Trophoblast cell (in vitro differentiated cells and primary cell): ENCODE results near the gene EXOC7.
"Not testable (repeated sequence)": the region's sequence is repeated elsewhere in the genome, so short reads cannot be mapped to it uniquely, and the experiment has no call there.

Experiments
- DNase-seq, 2 donors: peaks; one replicate each; pipeline ENCODE4 v3.0.0-alpha.2; 2016
- H2AFZ ChIP-seq: 2 replicates; pipeline ENCODE4 v1.6.1; 2013; ENCODE audit warnings: low read length, moderate library complexity, mild to moderate bottlenecking; ENCODE audit not compliant: insufficient read depth, poor library complexity
- H2AK5ac ChIP-seq: 2 replicates; pipeline ENCODE4 v1.6.1; 2013; ENCODE audit warnings: mild to moderate bottlenecking, low read length
- H2BK120ac ChIP-seq: 2 replicates; pipeline ENCODE4 v1.6.1; 2013; ENCODE audit warnings: low read length, mild to moderate bottlenecking, moderate library complexity; ENCODE audit not compliant: insufficient read depth, poor library complexity
- H2BK12ac ChIP-seq: 2 replicates; pipeline ENCODE4 v1.6.1; 2013; ENCODE audit warnings: mild to moderate bottlenecking, low read length, moderate library complexity
- H2BK5ac ChIP-seq: 2 replicates; pipeline ENCODE4 v1.6.1; 2013; ENCODE audit warnings: low read length, low read depth, moderate library complexity, mild to moderate bottlenecking; ENCODE audit not compliant: poor library complexity
- H3K14ac ChIP-seq: 2 replicates; pipeline ENCODE4 v1.6.1; 2013; ENCODE audit warnings: mild to moderate bottlenecking, low read length
- H3K18ac ChIP-seq: 2 replicates; pipeline ENCODE4 v1.6.1; 2013; ENCODE audit warnings: mild to moderate bottlenecking, low read length
- H3K23ac ChIP-seq: 2 replicates; pipeline ENCODE4 v1.6.1; 2013; ENCODE audit warnings: low read length
- H3K27ac ChIP-seq: 2 replicates; pipeline ENCODE4 v1.5.1; 2013; ENCODE audit warnings: low read depth, mild to moderate bottlenecking, inconsistent platforms, low read length, moderate library complexity
- H3K27me3 ChIP-seq: 2 replicates; pipeline ENCODE4 v1.6.1; 2013; ENCODE audit warnings: inconsistent platforms, mild to moderate bottlenecking, low read length, moderate library complexity; ENCODE audit not compliant: insufficient read depth
- H3K36me3 ChIP-seq, 2 experiments: 1 replicate in 1 of 2; 2 replicates in 1 of 2; pipeline ENCODE4 v1.6.1; 2013; ENCODE audit warnings: low read length in 2 of 2, mild to moderate bottlenecking in 2 of 2, moderate library complexity in 1 of 2; ENCODE audit not compliant: insufficient read depth in 2 of 2, control insufficient read depth in 1 of 2
- H3K4ac ChIP-seq: 2 replicates; pipeline ENCODE4 v1.6.1; 2013; ENCODE audit warnings: low read depth, mild to moderate bottlenecking, low read length, moderate library complexity
- H3K4me1 ChIP-seq, 2 experiments: 1 replicate in 1 of 2; 2 replicates in 1 of 2; pipeline ENCODE4 v1.6.1; 2013; ENCODE audit warnings: low read length in 2 of 2, mild to moderate bottlenecking in 2 of 2, moderate library complexity in 1 of 2; ENCODE audit not compliant: insufficient read depth in 2 of 2, control insufficient read depth in 1 of 2
- H3K4me2 ChIP-seq: 2 replicates; pipeline ENCODE4 v1.6.1; 2013; ENCODE audit warnings: inconsistent platforms, mild to moderate bottlenecking, low read length, moderate library complexity
- H3K4me3 ChIP-seq: 2 replicates; pipeline ENCODE4 v1.5.1; 2013; ENCODE audit warnings: mild to moderate bottlenecking, low read depth, low read length, inconsistent platforms
- H3K79me1 ChIP-seq: one replicate; pipeline ENCODE4 v1.6.1; 2013; ENCODE audit warnings: low read length
- H3K79me2 ChIP-seq: 2 replicates; pipeline ENCODE4 v1.6.1; 2013; ENCODE audit warnings: low read length, mild to moderate bottlenecking; ENCODE audit not compliant: control insufficient read depth, insufficient read depth, poor library complexity
- H3K9ac ChIP-seq: 2 replicates; pipeline ENCODE4 v1.6.1; 2013; ENCODE audit warnings: mild to moderate bottlenecking, low read length
- H3K9me3 ChIP-seq: 2 replicates; pipeline ENCODE4 v1.6.1; 2013; ENCODE audit warnings: low read depth, mild to moderate bottlenecking, control low read depth, inconsistent platforms, low read length; ENCODE audit not compliant: insufficient read depth
- H4K12ac ChIP-seq: 2 replicates; pipeline ENCODE4 v1.6.1; 2013; ENCODE audit warnings: low read depth, mild to moderate bottlenecking, low read length, moderate library complexity
- H4K8ac ChIP-seq: 2 replicates; pipeline ENCODE4 v1.6.1; 2013; ENCODE audit warnings: low read depth, mild to moderate bottlenecking, low read length, moderate library complexity
- H4K91ac ChIP-seq: one replicate; pipeline ENCODE4 v1.6.1; 2013; ENCODE audit warnings: low read depth, mild to moderate bottlenecking, low read length, moderate library complexity
- WGBS: extraction: QIAGEN DNeasy Blood & Tissue Kit; methylation state at CpG from one replicate; pipeline ENCODE4 v1.1.7; 2013; ENCODE audit warnings: missing lambda C conversion rate; ENCODE audit not compliant: insufficient read length, insufficient coverage; ENCODE audit errors: extremely low coverage; 5-methylcytosine and 5-hydroxymethylcytosine counted together

Gene EXOC7

DNA sequence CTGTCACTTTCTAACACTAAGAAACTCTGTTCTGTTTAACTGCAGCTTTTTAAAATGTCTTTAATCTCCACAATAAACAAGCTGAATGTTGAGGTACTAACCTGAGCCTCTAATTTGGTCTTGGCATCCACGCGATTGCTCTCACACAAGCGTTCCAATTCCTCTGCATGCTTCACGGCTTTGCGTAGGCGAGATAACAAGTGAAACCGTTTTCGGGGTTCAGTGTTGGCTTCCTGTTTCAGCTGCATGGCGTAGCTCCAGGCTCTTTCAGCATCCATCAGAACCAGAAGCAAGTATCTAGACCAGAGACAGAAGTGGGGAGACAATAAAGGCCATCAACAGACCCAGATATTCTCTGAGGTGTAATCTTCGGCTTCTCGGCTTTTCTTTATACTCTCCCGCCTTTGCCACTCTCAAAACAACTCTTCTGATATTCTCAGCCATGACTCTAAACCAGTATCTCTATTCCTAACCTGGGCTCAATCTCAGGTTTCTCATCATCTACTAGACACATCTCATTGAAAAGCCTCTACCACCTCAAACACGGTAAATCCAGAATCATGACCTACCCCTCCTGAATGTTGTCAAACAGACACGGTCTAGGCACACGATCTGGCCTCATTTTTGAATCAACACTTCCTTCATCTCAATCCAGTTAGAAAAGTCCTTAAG lies 39.6 kb downstream of the EXOC7 start:
- Histone ChIP-seq H3K36me3 (peaks cover 63 to 70% of the 10 kb centered on the region in 2 experiments), H3K27ac (no peak overlapping the region), H3K14ac (no peak overlapping the region), H3K23ac (no peak overlapping the region), H3K4me3 (no peak overlapping the region), H3K27me3 (no peaks in the 10 kb centered on the region), H4K91ac (no peak overlapping the region), H2AFZ (no peak overlapping the region), H2AK5ac (no peak overlapping the region), H3K9ac (no peak overlapping the region), H4K12ac (no peak overlapping the region), H4K8ac (no peak overlapping the region), H3K18ac (no peak overlapping the region), H3K4ac (no peak overlapping the region), H3K4me1 (no peaks in the 10 kb centered on the region), H2BK12ac (no peak overlapping the region), H3K9me3 (no peaks in the 10 kb centered on the region), H3K4me2 (no peak overlapping the region), H2BK120ac (no peak overlapping the region), H3K79me2 (no peaks in the 10 kb centered on the region), H2BK5ac (no peak overlapping the region), H3K79me1 (no peaks in the 10 kb centered on the region)
- no CpG with 5 or more reads among the region's 15 CpGs for WGBS
- DNase-seq = no peak

DNA sequence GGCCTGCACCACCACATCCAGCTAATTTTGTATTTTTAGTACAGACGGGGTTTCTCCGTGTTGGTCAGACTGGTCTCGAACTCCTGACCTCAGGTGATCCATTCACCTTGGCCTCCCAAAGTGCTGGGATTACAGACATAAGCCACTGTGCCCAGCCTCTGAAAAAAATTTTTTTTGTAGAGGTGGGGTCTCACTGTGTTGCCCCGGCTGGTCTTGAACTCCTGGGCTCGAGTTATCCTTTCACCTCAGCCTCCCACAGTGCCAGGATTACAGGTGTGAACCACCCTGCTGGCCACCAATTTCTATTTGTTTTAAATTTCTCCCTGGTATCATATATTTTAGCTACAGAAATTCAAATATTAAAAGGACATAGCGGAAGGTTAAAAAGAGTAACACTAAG lies 45.3 kb downstream of the EXOC7 start:
- H3K79me1 ChIP-seq, DNase-seq, H3K27ac ChIP-seq, H3K18ac ChIP-seq, H2BK120ac ChIP-seq, H3K4ac ChIP-seq, H2AK5ac ChIP-seq, H3K14ac ChIP-seq, H3K4me2 ChIP-seq, H2BK12ac ChIP-seq, H3K9me3 ChIP-seq, H4K91ac ChIP-seq, H2BK5ac ChIP-seq, H3K9ac ChIP-seq, H4K12ac ChIP-seq, H3K79me2 ChIP-seq, H4K8ac ChIP-seq, H2AFZ ChIP-seq, H3K27me3 ChIP-seq, H3K4me3 ChIP-seq, H3K23ac ChIP-seq, H3K4me1 ChIP-seq: not testable (repeated sequence)
- peaks cover 36 to 45% of the 10 kb centered on the region in 2 experiments for H3K36me3 ChIP-seq
- no CpG with 5 or more reads among the region's 6 CpGs for WGBS

DNA sequence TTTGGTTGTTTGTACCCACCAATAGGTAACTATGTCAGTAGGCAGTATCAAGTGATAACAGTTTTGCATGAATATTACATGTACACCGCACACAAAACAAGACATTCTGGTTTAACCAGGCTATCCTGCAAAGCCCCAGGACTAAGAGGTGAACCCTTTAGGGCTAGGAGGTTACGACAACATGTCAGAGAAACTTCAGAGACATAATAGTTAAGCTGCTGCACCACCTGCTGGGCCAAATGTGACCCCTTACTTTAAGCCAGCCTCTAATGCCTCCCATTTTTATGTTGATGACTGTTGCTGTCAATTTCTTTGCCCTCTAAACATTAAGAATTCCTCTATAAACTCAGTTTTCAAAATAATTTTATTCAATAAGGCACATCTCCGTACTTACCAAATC lies 46.7 kb downstream of the EXOC7 start:
- no CpG with 5 or more reads among the region's 3 CpGs for WGBS
- Histone ChIP-seq H3K18ac (no peak overlapping the region), H3K9me3 (no peaks in the 10 kb centered on the region), H3K36me3 (peaks cover 36 to 46% of the 10 kb centered on the region in 2 experiments), H4K91ac (no peak overlapping the region), H3K4me1 (peaks cover 3 to 12% of the 10 kb centered on the region in 2 experiments), H3K4me2 (no peak overlapping the region), H3K4me3 (no peak overlapping the region), H2AFZ (no peak overlapping the region), H3K14ac (no peak overlapping the region), H2BK5ac (no peak overlapping the region), H4K8ac (no peak overlapping the region), H3K79me1 (peaks cover 2% of the 10 kb centered on the region), H3K27me3 (no peaks in the 10 kb centered on the region), H2BK12ac (no peak overlapping the region), H3K4ac (no peak overlapping the region), H3K27ac (no peak overlapping the region), H2BK120ac (no peak overlapping the region), H3K23ac (no peak overlapping the region), H3K9ac (no peak overlapping the region), H3K79me2 (no peaks in the 10 kb centered on the region), H4K12ac (no peak overlapping the region), H2AK5ac (no peak overlapping the region)
- peak; percentile 77 to 92 for DNase-seq

DNA sequence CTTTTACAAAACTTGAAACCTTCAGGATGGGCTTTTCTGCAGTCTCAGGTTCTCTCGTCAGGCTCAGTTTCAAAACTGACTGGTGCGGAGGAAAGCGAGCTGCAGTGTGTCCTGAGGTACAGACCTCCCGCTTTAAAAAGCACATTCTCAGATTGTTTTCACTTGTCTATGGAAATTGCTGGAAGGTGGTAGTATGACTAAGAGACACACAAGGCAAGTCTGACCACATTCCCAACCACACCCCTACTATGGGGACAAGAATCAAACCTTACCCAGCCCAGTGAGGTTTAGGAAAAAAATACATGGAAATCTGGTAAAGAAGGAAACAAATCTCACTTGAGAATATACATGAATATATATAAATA lies 49.5 kb downstream of the EXOC7 start:
- Histone ChIP-seq H2BK120ac (no peak overlapping the region), H4K91ac (no peak overlapping the region), H2BK12ac (no peak overlapping the region), H3K4me3 (no peak overlapping the region), H3K4ac (no peak overlapping the region), H2BK5ac (no peak overlapping the region), H3K27ac (peak overlapping the region; percentile 68), H3K14ac (no peak overlapping the region), H3K9ac (no peak overlapping the region), H3K23ac (no peak overlapping the region), H2AFZ (no peak overlapping the region), H3K79me1 (peaks cover 2% of the 10 kb centered on the region), H4K8ac (no peak overlapping the region), H3K18ac (no peak overlapping the region), H4K12ac (no peak overlapping the region), H3K4me1 (peaks cover 3 to 14% of the 10 kb centered on the region in 2 experiments), H3K9me3 (no peaks in the 10 kb centered on the region), H3K4me2 (peak overlapping the region; percentile 31), H3K27me3 (no peaks in the 10 kb centered on the region), H3K79me2 (no peaks in the 10 kb centered on the region), H2AK5ac (no peak overlapping the region), H3K36me3 (peaks cover 37 to 51% of the 10 kb centered on the region in 2 experiments)
- peak; percentile 63 to 73 for DNase-seq
- WGBS = no CpG with 5 or more reads among the region's 4 CpGs
